Adrenal gland (tissue), 12 donors: Measurements from ENCODE around the gene MAD1L1. TPM values are rescaled to one million over a fixed set of nuclear protein-coding genes. Genes with fewer than 3 reads are reported as not detected.
"Not testable (repeated sequence)": the region's sequence is repeated elsewhere in the genome, so short reads cannot be mapped to it uniquely, and the experiment has no call there.

Experiments used
- DNase-seq, 7 donors: peaks; one replicate each; pipeline ENCODE4 v3.0.0-alpha.2; 2019 to 2020
- H3K27ac ChIP-seq, 5 donors: fragments of 200-600 bp; sonication (generic) in 4 of 5; 1 replicate in 3 of 5; 2 replicates in 2 of 5; pipeline versions ENCODE4 v1.5.1 to v1.8.0; 2016 to 2020; ENCODE audit warnings: mild to moderate bottlenecking in 1 of 5
- H3K27me3 ChIP-seq: fragments of 200-600 bp; 2 replicates; pipeline ENCODE4 v1.8.0; 2021
- H3K36me3 ChIP-seq, 2 donors: fragments of 200-600 bp; replicated peaks in 1 of 2; 1 replicate in 1 of 2; 2 replicates in 1 of 2; pipeline versions ENCODE4 v1.5.1 to v1.8.0; 2018 to 2022
- H3K4me1 ChIP-seq, 2 donors: fragments of 200-600 bp; replicated peaks in 1 of 2; 1 replicate in 1 of 2; 2 replicates in 1 of 2; pipeline versions ENCODE4 v1.5.1 to v1.8.0; 2018 to 2021
- H3K4me3 ChIP-seq, 4 donors: fragments of 200-600 bp; sonication (generic) in 3 of 4; one replicate each; pipeline ENCODE4 v1.5.1; 2016 to 2018
- H3K9me3 ChIP-seq, 3 donors: fragments of 200-600 bp; sonication (generic) in 1 of 3; replicated peaks in 1 of 3; 1 replicate in 2 of 3; 2 replicates in 1 of 3; pipeline versions ENCODE4 v1.5.1 to v1.8.0; 2016 to 2021
- CTCF ChIP-seq, 6 experiments: fragments of 450-650 bp in 4 of 6; fragments of 200-600 bp in 2 of 6; sonication (generic) in 1 of 6; IDR thresholded peaks; 1 replicate in 5 of 6; 2 replicates in 1 of 6; pipeline versions ENCODE4 v1.5.1 to v1.8.0; 2016 to 2021; ENCODE audit warnings: antibody characterized with exemption in 6 of 6, mild to moderate bottlenecking in 2 of 6, moderate library complexity in 1 of 6
- POLR2A ChIP-seq, 2 donors: fragments of 450-650 bp; IDR thresholded peaks; one replicate each; pipeline ENCODE4 v1.6.1; 2017; ENCODE audit warnings: antibody characterized with exemption in 2 of 2, mild to moderate bottlenecking in 2 of 2, moderate library complexity in 1 of 2
- WGBS, 4 donors: extraction: QIAGEN DNeasy Blood & Tissue Kit in 2 of 4; methylation state at CpG; one replicate each; pipeline versions ENCODE4 v1.1.5 to v1.1.7; 2013 to 2017; 5-methylcytosine and 5-hydroxymethylcytosine counted together
- intact Hi-C, 2 donors: fragments of 100-400 bp; cut with DNase I; formaldehyde crosslinking; loops; one replicate each; pipeline versions ENCODE4 v1.14.1 to v1.15.0; 2022 to 2023
- polyA plus RNA-seq, 3 donors: library from polyadenylated mRNA; stranded (reverse); fragments of 200-250 nt in 2 of 3; fragments of 350-450 nt in 1 of 3; fragmentation: Illumina TruSeq in 1 of 3; extraction: RNeasy Lipid Tissue Mini Kit (QIAGEN cat#74804) in 1 of 3; gene quantifications; one replicate each; pipeline ENCODE4 v1.2.3, GENCODE V29; 2013 to 2014
- total RNA-seq, 9 donors: library from RNA; depleted of rRNA in 4 of 9; stranded (reverse); fragments of >200 nt in 4 of 9; fragments of 120-200 nt in 1 of 9; fragmentation: NEBNext Ultra II Directional in 1 of 9; extraction: Animal tissue kit (Norgen Biotek cat#: 25700) in 1 of 9; gene quantifications; one replicate each; pipeline versions ENCODE4 v1.1.0 to v1.2.4, GENCODE V29; 2013 to 2023
- donor health status: healthy with polysubstance abuse.
- donor health status: Bipolar disorder and iron deficiency.
- donor health status: DM: yes; HTN: yes; CAD: no.
- donor health status: DM: no; HTN: no; CAD: no.
- donor health status: DM: no; HTN: no; CAD: no.
- donor health status: DM: yes; HTN: yes; CAD: no.

The MAD1L1 gene
- total and polyA plus RNA-seq, 12 donors = 6.7 to 87.7 (median 28.9) TPM

GRCh38 chr7:1823376-1824150 lies 409.2 kb downstream of the MAD1L1 start:
- Histone ChIP-seq H3K27me3 (no peaks in the 10 kb centered on the region), H3K9me3 (no peaks in the 10 kb centered on the region), H3K27ac (no peak overlapping the region), H3K36me3 (no peaks in the 10 kb centered on the region), H3K4me3 (no peak overlapping the region), H3K4me1 (no peaks in the 10 kb centered on the region)
- 93 to 97% (median 95%) methylated on average over 15 to 24 of the region's 24 CpGs for WGBS, 4 donors
- intact Hi-C loops = no loop called here
- no peak for DNase-seq
- TF ChIP-seq CTCF (IDR thresholded peaks at IDR 0.05) (no peak), POLR2A (IDR thresholded peaks at IDR 0.05) (no peak)

- intact Hi-C loops = no loop called here
- WGBS, 4 donors = 70 to 92% (median 82%) methylated on average over 9 to 26 of the region's 26 CpGs
- Histone ChIP-seq H3K36me3 (no peaks in the 10 kb centered on the region), H3K4me3 (no peak overlapping the region), H3K9me3 (no peaks in the 10 kb centered on the region), H3K4me1 (peaks cover 0 to 5% of the 10 kb centered on the region in 2 donors), H3K27ac (no peak overlapping the region), H3K27me3 (no peaks in the 10 kb centered on the region)
- peak in 1 of 7 donors; percentile 25 for DNase-seq
- TF ChIP-seq POLR2A (IDR thresholded peaks at IDR 0.05) (no peak), CTCF (IDR thresholded peaks at IDR 0.05) (no peak)
These were observed 413.4 kb downstream of the MAD1L1 start for GRCh38 chr7:1819259-1819841.

- Histone ChIP-seq H3K9me3 (no peaks in the 10 kb centered on the region), H3K27me3 (no peaks in the 10 kb centered on the region), H3K27ac (peak overlapping the region in 1 of 5 donors; percentile 14), H3K4me1 (peaks cover 0 to 5% of the 10 kb centered on the region in 2 donors), H3K4me3 (no peak overlapping the region), H3K36me3 (no peaks in the 10 kb centered on the region)
- DNase-seq = peak in 1 of 7 donors; percentile 49
- TF ChIP-seq POLR2A (IDR thresholded peaks at IDR 0.05) (no peak), CTCF (IDR thresholded peaks at IDR 0.05) (no peak)
- 87 to 89% (median 89%) methylated on average over 15 to 28 of the region's 28 CpGs for WGBS, 4 donors
- intact Hi-C loops = no loop called here
These were observed 414.0 kb downstream of the MAD1L1 start for GRCh38 chr7:1818575-1819258.

GRCh38 chr7:1817061-1817712 lies 415.6 kb downstream of the MAD1L1 start:
- H3K4me1 ChIP-seq = peaks cover 0 to 5% of the 10 kb centered on the region in 2 donors
- no peaks in the 10 kb centered on the region for H3K27me3 ChIP-seq
- no peak overlapping the region for H3K27ac ChIP-seq
- WGBS, 4 donors = 93 to 96% (median 96%) methylated on average over 41 to 57 of the region's 57 CpGs
- intact Hi-C loops = no loop called here
- no peak overlapping the region for H3K4me3 ChIP-seq
- DNase-seq = peak in 1 of 7 donors; percentile 45
- TF ChIP-seq CTCF (IDR thresholded peaks at IDR 0.05) (no peak), POLR2A (IDR thresholded peaks at IDR 0.05) (no peak)
- no peaks in the 10 kb centered on the region for H3K9me3 ChIP-seq
- H3K36me3 ChIP-seq = no peaks in the 10 kb centered on the region

- H3K27me3 ChIP-seq, H3K4me3 ChIP-seq, H3K4me1 ChIP-seq, H3K9me3 ChIP-seq, H3K36me3 ChIP-seq, H3K27ac ChIP-seq, intact Hi-C loops: not testable (repeated sequence)
- 78 to 100% (median 80%) methylated on average over 1 to 7 of the region's 7 CpGs; no CpG with 5 or more reads in 1 of the 4 donors for WGBS, 4 donors
- DNase-seq = peak in 1 of 7 donors; percentile 28
These were observed 416.3 kb downstream of the MAD1L1 start for GRCh38 chr7:1816451-1816850.

- H3K4me3 ChIP-seq, H3K4me1 ChIP-seq, H3K27ac ChIP-seq, intact Hi-C loops, H3K36me3 ChIP-seq, H3K27me3 ChIP-seq, H3K9me3 ChIP-seq: not testable (repeated sequence)
- WGBS, 4 donors = 73 to 96% (median 87%) methylated on average over 10 to 36 of the region's 36 CpGs
- peak in 1 of 7 donors; percentile 44 for DNase-seq
These were observed 417.0 kb downstream of the MAD1L1 start for GRCh38 chr7:1815551-1816281.
